Occipital lobe (tissue), 2 donors: Measurements from ENCODE around the gene PHTF2. TPM values are rescaled to one million over a fixed set of nuclear protein-coding genes. Genes with fewer than 3 reads are reported as not detected.

Experiments
- DNase-seq: peaks from one replicate; lab custom pipeline; 2025; lab: John Stamatoyannopoulos, UW
- total RNA-seq: library from RNA; depleted of rRNA; stranded (reverse); fragments of >200 nt; gene quantifications from one replicate; pipeline ENCODE4 v1.2.3, GENCODE V29; 2014

PHTF2 gene
- total RNA-seq, 1 donor from 2014 or later: 46.0 TPM

DNA sequence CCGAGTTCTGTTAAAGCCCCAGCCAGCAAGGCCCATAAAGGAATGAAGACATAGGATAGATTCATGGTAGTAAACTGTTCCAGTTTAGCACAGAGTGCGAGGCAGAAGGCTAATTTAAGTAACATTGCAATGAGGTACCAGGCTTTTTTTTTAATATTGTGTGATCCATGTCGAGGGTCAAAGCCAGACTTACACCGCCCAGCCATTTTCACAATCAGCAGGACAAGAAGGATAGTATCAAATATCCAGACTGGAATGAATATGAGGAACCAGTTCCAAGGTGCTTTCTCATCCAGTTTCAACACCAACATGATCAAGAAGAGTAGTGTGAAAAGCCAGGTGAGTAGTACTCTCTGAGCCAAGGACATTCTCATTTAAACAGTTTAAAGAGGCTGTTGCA is 4.6 kb upstream of the PHTF2 start:
- DNase-seq: no peak

DNA sequence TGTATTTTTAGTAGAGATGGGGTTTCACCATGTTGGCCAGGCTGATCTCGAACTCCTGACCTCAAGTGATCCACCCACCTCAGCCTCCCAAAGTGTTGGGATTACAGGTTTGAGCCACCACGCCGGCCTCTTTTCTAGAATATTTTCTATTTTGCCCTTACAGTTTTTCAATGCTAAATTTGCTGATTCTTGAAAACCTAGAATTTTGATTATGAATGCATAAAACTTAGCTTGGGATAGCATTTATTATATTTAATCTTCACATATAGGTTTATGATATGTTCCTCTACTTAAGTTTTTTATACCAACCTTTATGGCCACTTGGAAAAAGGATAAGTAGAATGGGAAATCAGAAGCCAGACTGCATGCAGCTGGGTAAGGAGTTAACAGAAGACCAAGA is 2.5 kb upstream of the PHTF2 start:
- no peak for DNase-seq

DNA sequence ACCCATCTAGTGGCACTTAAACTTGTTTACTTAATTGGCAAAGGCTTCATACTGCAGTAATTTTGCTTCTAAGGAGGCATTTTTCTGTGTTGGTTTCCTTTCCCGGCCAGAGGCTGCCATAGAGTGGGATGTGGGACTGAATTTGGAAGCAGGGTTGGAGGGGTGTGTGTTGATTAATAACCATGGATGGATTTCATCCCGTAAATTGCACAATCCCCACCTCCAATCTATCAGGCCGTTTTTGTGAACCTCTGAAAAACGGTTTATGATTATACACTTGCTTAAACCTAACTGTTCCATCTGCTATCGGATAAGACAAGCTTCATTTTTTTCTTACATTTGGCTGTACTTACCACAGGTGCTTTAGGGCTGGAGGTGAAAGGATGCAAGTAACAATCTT is 1.6 kb upstream of the PHTF2 start:
- no peak for DNase-seq

DNA sequence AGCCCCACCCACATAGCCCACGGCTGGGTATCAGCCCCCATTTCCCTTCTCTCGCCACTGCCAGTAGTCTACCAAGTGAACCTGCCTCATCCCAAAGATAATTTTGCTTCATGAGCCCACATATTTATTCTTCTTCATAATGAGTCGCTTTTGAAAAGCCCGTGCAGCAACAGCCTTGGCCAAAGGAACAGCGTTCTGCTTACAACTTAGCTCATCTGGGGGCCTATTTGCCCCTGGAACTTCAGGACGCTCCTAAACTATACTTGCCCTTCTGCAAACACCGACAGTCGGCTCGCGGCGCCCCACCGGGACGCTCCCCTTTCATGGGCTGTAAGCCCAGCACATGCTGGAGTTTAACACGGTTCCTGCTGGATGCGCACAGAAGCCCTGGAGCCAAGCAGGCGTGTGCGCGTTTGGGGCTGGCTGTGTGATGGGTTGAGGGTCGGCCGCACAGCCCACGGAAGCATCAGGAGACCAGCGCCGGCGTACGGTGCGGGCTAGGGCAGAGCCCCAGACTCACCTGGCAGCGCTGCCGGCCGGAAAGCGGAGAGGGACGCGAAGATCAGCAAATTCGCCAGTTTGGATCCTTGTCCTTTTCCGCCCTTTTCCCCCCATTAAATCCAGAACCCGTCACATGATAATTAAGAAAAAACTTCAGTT is 709 bp upstream of the PHTF2 start:
- no peak for DNase-seq

DNA sequence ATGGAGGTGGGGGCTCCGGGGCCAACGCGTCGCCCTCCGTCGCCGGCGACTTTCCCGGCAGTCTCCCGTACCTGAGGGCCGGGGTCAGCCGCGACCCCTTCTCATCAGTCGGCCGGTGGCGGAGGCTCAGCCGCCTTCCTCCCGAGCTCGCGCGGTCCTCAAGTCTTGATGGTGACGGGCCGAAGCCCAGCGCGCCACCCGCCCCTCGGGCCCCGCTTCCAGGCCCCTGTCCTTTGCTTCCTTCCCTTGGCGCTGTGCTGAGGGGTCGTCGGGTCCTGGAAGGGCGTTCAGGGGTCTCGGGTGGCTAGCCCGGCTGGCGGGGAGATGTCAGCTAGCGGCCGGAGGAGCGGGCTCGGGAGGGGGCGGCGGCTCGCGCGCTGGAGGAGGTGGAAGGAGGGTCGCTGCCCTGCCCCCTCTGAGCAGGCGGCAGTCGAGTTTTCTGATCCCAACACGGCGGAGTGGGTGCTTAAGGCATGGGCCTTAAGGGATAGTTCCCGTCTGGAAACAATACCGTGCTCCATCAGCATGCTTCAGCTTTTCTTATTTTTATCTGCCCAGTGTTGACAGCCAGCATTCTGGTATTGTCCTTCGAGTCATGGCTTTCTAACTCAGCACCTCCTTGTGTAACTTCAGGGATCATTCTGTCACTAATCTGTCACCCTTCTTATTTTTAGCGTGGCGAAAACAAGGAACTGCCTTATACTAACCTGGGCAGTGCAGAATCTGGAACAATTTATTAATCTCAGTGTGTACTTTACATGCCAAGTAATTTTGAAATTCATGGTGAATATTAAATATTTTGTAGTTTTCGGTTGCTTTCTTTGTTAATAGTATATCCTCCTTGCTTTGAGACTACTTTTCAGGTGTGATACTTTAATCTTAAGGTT is 748 bp downstream of the PHTF2 start:
- peak; percentile 31 for DNase-seq

DNA sequence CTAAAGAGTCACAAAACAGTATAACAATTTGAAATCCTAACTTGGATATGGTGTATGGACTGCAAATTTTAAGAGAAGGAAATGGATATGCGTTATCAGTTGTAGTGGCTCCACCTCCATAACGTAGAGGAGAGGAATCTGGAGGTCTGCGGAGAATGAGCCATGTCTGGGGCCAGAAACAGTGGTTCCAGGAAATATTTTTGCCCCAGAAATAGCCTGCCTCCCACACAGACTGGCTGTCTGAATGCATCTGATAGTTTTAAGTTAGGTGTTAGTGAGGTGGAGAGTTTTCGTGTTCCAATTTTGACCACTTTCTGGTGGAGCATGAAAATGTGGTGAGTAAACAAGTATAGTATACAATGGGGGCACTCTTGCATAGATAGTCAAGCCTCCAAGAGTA is 1.6 kb downstream of the PHTF2 start:
- DNase-seq: no peak

DNA sequence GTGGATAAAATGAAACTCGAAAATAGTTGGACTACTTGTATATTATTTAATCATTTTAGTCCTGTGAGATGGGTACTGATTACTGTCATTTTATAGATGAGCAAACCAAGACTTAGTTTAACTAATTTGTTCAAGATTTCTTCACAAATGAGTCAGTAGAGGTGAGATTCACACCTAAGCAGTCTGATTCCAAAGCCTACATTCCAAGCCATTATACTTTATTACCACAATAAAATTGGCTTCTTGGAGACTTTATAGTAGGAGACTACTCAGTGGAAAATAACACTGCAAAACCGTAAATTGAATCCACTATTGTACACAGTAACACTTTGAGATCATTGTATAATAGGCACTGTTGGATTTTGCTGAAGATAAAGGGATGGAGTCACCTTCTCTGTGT is 2.2 kb downstream of the PHTF2 start:
- DNase-seq: no peak

DNA sequence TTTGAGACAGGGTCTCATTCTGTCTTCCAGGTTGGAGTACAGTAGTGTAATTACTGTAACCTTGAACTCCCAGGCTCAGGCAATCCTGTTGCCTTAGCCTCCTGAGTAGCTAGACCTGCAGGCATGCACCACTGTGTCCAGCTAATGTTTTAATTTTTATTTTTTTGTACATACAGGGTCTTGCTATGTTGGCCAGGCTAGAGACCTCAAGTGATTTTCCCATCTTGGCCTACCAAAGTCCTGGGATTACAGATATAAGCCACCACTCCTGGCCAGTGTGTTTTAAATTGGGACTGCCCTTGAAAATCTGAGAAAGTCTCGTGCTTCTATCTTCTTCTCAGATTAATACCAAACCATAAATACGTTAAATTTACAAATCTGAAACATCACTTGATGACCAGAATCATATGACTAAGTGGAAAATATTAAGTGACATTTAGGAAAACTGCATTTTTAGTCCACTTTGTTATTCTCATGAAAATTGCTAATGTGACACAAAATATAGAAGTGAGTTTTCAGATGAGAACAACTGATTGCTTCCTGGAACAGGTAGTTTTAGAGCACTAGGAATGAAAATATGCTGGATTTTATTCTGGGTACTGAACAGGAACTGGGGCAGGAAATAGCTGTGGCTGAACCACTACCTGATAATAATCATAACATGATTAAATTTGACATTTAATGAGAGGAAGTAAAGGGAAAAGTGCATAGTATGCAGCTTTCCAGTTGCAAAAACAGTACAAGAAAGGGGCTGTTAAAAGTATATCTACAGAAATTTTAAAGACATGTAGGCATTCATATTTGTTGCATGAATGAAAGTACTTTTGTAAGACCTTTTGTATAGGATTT is 4.2 kb downstream of the PHTF2 start:
- DNase-seq: no peak

DNA sequence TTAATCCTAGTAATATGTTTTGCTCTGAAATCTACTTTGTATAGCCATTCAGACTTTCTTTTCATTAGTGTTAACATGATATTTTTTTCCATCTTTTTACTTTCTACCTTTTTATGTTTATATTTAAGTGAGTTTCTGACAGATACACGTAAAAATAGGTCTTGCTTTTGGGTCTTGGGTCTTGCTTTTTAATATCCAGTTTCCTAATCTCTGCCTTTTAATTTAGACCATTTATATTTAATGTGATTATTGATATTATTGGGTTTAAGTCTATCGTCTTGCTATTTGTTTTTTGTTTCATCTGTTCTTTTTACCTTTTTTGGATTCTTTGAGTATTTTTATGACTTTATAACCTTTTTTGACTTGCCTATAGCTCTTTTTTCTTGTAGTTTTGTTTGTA is 7.9 kb downstream of the PHTF2 start:
- no peak for DNase-seq

DNA sequence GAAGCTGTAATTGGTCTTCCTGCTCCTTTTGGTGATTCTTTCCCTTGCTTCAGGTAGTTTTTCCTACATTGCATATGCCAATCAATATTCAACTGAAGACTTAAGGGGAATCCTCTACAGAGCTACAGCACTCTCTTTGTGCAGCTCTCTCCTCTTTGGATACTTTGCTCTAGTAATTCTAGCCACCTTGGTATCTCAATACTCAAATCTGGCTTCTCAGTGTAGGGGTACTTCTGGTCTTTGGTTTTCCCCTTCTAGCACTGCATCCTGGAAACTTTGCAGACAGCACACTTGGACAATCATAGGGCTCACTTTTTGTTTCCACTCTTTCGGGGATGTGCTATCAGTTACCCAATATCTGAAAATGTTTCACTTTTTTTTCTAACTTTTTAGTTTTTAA is 9.9 kb downstream of the PHTF2 start:
- no peak for DNase-seq

DNA sequence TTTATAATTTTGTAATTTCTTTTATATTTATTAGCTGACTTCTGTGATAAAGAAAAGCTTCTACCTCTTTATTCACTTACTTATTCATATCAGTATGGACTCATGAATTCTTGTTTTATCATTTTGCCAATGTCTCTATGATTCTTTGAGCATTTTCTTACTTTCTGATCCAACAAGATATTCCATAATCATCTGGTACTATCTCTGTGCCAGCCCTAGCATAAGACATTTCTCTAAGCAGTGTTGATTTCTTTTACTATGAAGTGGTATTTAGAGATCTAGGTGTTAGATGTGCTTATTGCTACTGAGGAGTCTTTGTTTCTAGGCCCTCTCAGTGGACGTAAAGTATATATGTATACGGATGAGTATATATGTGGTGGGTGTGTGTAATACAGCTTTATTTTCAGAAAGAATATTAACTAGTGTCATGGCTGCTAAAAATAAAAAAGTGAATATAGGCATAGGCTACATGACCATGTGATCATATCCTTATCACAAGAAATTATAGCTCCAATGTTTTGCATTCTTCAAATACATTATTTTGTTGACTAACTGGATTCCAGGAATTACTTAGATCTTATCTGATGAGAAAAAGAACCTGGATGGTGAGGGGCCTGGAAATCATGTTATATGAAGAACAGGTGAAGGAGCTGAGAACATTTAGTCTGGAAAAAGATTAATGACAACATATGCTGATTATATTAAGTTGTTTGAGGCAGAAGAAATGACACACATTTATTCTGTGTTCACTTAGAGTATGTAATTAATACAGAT is 13.1 kb downstream of the PHTF2 start:
- DNase-seq: no peak

DNA sequence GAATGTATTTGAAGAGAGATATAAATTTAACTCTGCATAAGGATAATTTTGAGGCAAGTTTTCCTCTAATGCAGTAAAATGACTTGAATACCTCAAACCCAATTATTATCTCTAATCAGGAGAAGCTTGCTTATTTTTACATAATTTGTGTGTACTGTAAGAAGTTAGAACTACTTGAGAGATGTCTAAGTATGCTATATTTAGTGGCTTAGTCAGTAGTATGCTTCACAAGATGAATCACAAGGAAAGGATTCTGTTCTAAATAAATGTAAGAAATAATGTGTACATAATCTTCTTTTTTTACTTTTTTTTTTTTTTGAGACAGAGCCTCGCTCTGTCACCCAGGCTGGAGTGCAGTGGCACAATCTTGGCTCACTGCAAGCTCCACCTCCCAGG is 13.7 kb downstream of the PHTF2 start:
- DNase-seq: no peak

DNA sequence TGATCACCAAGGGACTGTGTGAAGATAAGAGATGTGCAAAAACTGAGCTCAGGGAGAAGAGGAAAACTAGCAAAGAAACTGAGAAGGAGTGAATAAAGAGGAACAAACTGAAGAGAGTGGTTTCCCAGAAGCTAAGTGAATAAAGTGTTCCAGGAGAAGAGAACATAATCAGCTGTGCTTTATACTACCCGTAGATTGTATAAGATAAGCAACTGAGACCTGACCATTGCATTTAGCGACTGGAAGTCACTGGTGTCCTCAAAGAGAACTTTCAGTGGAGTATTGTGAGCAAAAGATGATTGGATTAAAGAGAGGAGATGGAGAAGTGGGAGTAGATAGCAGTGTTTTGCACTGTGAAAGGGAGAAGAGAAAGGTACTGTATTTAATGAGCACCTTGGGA is 14.6 kb downstream of the PHTF2 start:
- no peak for DNase-seq

DNA sequence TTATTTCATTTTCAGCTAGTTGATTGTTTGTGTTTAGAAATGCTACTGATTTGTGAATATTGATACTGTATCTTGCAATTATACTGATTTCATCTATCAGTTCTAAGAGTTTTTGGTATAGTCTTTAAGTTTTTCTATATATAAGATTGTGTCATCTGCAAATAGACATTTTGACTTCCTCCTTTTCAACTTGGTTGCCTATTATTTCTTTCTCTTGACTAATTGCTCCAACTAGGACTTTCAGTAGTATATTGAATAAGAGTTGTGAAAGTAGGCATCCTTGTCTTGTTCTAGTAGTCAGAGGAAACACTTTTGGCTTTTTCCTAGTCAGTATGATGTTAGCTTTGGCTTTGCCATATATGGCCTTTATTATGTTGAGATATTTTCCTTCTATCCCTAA is 20.4 kb downstream of the PHTF2 start:
- DNase-seq: no peak

DNA sequence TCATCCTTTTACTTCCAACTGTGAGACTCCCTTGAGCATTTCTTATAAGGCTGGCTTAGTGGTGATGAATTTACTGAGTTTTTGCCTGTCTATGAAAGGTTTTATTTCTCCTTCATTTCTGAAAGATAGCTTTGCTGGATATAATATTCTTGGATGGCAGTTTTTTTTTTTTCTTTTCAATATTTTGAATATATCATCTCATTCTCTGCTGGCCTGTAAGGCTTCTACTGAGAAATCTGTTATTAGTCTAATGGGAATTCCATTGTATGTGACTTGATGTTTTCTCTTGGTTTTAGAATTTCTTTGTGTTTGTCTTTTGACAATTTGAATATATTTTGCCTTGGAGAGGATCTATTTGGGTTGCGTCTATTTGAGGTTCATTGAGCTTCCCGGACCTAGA is 22.4 kb downstream of the PHTF2 start:
- DNase-seq: no peak

DNA sequence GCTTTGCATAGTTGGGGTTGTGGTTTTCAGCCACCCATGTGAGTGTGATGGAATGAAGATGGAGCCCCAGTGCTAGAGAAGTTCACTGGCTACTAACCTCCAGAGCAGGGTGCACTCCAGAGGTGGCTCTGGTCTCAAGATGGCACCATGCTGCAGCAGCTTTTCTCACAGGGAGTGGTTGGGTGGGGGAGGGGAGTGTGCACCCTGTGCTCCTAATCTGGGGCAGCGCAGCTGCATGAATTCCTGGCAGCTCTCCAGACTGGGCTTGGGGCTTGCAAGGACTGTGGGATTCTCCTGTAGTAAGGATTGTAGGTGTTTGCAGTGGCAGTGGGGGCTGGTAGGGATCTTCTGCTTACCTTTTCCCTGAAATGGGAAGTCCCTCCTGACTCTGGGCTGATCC is 23.7 kb downstream of the PHTF2 start:
- DNase-seq: no peak

DNA sequence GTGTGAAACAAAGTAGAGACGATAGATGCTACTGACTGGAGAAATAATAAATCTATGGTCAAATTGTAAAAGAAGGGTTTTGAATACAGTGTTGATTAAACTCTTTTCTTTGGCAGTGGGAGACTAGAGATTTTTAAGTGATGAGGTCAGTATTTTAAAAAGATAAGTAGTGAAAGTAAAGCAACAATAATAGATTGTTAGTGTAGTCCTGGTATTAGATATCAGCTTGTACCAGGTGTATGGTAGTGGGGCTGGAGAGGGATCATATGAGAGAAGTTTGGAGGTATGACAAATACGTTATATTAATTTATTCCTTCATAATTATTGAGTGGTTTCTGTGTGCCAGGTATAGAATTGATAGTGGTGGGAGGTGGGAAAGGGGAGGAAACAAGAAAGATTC is 25.2 kb downstream of the PHTF2 start:
- DNase-seq: no peak

DNA sequence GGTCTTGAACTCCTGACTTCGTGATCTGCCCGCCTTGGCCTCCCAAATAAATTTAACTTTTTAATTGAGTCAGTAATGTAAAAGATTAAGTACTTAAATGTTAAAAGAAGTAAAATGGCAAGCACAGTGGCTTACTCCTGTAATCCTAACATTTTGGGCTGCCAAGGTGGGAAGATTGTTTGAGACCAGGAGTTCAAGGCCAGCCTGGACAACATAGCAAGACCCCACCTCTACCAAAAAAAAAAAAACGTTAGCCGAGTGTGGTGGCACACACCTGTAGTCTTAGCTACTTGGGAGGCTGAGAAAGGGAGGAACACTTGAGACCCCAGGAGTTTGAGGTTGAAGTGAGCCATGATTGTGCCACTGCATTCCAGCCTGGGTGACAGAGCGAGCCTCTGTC is 26.1 kb downstream of the PHTF2 start:
- no peak for DNase-seq

DNA sequence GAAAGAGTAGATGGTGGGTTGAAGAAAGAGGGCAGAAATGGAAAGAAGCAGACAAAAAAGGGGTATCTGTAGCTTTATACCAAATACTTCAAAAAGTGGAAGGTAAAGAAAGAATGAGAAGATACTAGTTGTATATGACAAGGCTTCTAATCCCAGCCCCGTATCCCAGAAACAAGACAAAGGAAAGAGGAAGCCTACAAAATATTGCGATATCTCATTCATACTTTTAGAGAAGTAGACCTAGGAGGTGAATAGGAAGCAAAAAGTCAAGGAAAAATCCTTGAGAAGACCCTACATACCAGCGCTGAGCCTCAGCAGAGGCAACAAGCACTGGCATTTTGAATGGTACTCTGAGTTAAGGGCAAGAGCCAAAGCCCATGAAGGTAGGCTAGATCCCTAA is 26.6 kb downstream of the PHTF2 start:
- no peak for DNase-seq

DNA sequence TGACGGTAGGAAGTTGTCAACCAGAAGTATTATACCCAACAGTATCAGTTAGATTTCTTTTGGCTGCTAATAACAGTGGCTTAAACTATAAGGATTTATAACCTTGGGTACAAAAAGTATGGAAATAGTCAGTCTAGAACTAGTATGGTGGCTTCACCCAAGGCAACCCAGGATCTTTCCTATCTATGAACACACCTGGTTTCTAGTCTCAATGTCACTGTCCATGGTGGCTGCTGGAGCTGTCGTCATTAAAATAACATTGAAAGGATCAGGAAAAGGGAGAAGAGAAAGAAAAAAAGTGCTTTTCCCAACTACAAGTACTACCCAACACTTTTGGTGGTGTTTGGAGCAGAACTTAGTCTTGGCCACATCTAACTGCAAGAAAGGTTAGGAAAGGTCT is 27.7 kb downstream of the PHTF2 start:
- DNase-seq: no peak

DNA sequence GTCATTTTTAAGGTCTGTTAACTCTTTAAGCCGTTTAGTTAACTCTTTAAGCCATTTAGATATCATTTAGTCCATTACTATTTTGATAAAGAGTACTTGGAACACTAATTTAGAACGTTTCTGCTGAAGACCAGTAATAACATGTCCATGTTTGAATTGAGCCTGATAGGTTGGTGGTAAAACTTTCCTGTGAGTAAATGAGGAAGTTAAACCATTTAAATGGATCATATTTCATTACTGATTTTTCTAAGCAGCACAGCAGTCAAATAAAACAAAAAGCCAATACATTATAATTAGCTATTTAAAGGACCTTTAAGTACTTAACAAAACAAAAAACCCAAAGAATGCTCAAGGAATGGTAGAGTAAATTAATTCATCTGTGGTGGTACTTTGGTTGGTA is 29.4 kb downstream of the PHTF2 start:
- no peak for DNase-seq
